K562 (cell line): Measurements from ENCODE around the gene IPPK. TPM values are rescaled to one million over a fixed set of nuclear protein-coding genes. Genes with fewer than 3 reads are reported as not detected.

Experiments
- ATAC-seq: fragments of 200-7000 bp; cut with Tn5 transposase; 3 replicates; pipeline ENCODE4 v1.9.1; 2020; ENCODE audit warnings: moderate library complexity
- BruUV-seq: library from RNA; stranded (reverse); fragments of 400-500 nt; replicated peaks from 2 replicates; lab custom pipeline; 2021; lab: Mats Ljungman, UMichigan
- CTCF ChIA-PET: fragments of 300-600 bp; formaldehyde crosslinking; extraction: SDS; loops from one replicate; lab custom pipeline; 2021; ENCODE audit warnings: low intra/inter-chr PET ratio; lab: Yijun Ruan, JAX
- POLR2A ChIA-PET: fragments of 300-600, 350-650 bp; sonication (Branson Sonifier 250); formaldehyde crosslinking; extraction: SDS; loops from one replicate; lab custom pipeline; 2021; ENCODE audit warnings: antibody characterized with exemption, inconsistent platforms; lab: Yijun Ruan, JAX
- DNase-seq, 4 experiments: peaks; one replicate each; pipeline versions ENCODE4 v3.0.0 to v3.0.0-alpha.2; 2011 to 2018; ENCODE audit warnings: low spot score in 3 of 4, mixed read lengths in 3 of 4; ENCODE audit errors: extremely low read depth in 1 of 4
- FAIRE-seq: peaks from 2 replicates; lab custom pipeline; 2011; peaks lifted over from hg19 to GRCh38; lab: Jason Lieb, UNC
- H2AFZ ChIP-seq: 2 replicates; pipeline ENCODE4 v1.6.0; 2011; ENCODE audit warnings: low read depth, low read length, control low read depth, inconsistent platforms
- H3K27ac ChIP-seq: fragments of 200-600 bp; 3 replicates; pipeline ENCODE4 v1.8.0; 2011; ENCODE audit warnings: low read depth, mild to moderate bottlenecking, control low read depth, inconsistent platforms, low read length, moderate library complexity, mixed read lengths; ENCODE audit errors: extremely low read depth
- H3K27me3 ChIP-seq, 2 experiments: fragments of 300-600 bp in 1 of 2; 2 replicates in 1 of 2; 3 replicates in 1 of 2; pipeline versions ENCODE4 v1.6.0 to v1.8.0; 2011; ENCODE audit warnings: inconsistent platforms in 2 of 2, low read length in 2 of 2, mild to moderate bottlenecking in 1 of 2, mixed read lengths in 1 of 2, moderate library complexity in 1 of 2; ENCODE audit not compliant: control insufficient read depth in 2 of 2, insufficient read depth in 2 of 2
- H3K36me3 ChIP-seq: fragments of 300-600 bp; 3 replicates; pipeline ENCODE4 v1.8.0; 2011; ENCODE audit warnings: mild to moderate bottlenecking, low read length, inconsistent platforms; ENCODE audit not compliant: control insufficient read depth, insufficient read depth
- H3K4me1 ChIP-seq, 2 experiments: fragments of 200-600 bp in 1 of 2; replicated peaks in 1 of 2; 2 replicates in 1 of 2; 3 replicates in 1 of 2; pipeline versions ENCODE4 v1.5.1 to v1.8.0; 2011; ENCODE audit warnings: inconsistent platforms in 2 of 2, low read length in 2 of 2, mild to moderate bottlenecking in 1 of 2, mixed read lengths in 1 of 2, moderate library complexity in 1 of 2; ENCODE audit not compliant: control insufficient read depth in 2 of 2, insufficient read depth in 2 of 2
- H3K4me2 ChIP-seq: 2 replicates; pipeline ENCODE4 v1.6.1; 2011; ENCODE audit warnings: low read length, control low read depth, inconsistent platforms, mixed read lengths; ENCODE audit not compliant: insufficient read depth
- H3K4me3 ChIP-seq: fragments of 200-600 bp; sonication (generic), shearing (Covaris generic); 2 replicates; pipeline ENCODE4 v1.5.1; 2016; ENCODE audit warnings: control low read depth, inconsistent platforms
- H3K79me2 ChIP-seq: fragments of 200-600 bp; 3 replicates; pipeline ENCODE4 v1.8.0; 2011; ENCODE audit warnings: low read length, inconsistent platforms; ENCODE audit not compliant: control insufficient read depth, insufficient read depth
- H3K9ac ChIP-seq, 2 experiments: 2 replicates each; pipeline versions ENCODE4 v1.6.0 to v1.6.1; 2011; ENCODE audit warnings: low read depth in 2 of 2, low read length in 2 of 2, control low read depth in 1 of 2, inconsistent platforms in 1 of 2, mild to moderate bottlenecking in 1 of 2, mixed read lengths in 1 of 2; ENCODE audit not compliant: insufficient read depth in 1 of 2
- H3K9me1 ChIP-seq: one replicate; pipeline ENCODE4 v1.6.0; 2011; ENCODE audit warnings: inconsistent platforms, mild to moderate bottlenecking, low read length, moderate library complexity; ENCODE audit not compliant: control insufficient read depth, insufficient read depth
- H3K9me3 ChIP-seq: replicated peaks from 2 replicates; pipeline ENCODE4 v1.5.1; 2011; ENCODE audit warnings: low read depth, low read length, inconsistent platforms; ENCODE audit not compliant: control insufficient read depth, insufficient read depth
- H4K20me1 ChIP-seq: replicated peaks from 2 replicates; pipeline ENCODE4 v1.6.1; 2011; ENCODE audit warnings: low read length, inconsistent platforms, mixed read lengths; ENCODE audit not compliant: control insufficient read depth, insufficient read depth
- BACH1 ChIP-seq: fragments of 200-800 bp; sonication (Bioruptor generic); IDR thresholded peaks from 2 replicates; pipeline ENCODE4 v1.6.1; 2016; ENCODE audit warnings: missing genetic modification characterization, missing compliant biosample characterization
- CBFA2T2 ChIP-seq: fragments of 450-650 bp; conservative IDR thresholded peaks from 2 replicates; pipeline ENCODE4 v1.6.1; 2017; ENCODE audit warnings: mild to moderate bottlenecking
- CGGBP1 ChIP-seq: fragments of 250-450 bp; sonication (Bioruptor Pico); IDR thresholded peaks from 2 replicates; pipeline ENCODE4 v1.9.0; 2021; ENCODE audit warnings: mild to moderate bottlenecking
- ESRRA ChIP-seq: fragments of 450-650 bp; IDR thresholded peaks from 2 replicates; pipeline ENCODE4 v1.6.1; 2014; ENCODE audit warnings: low read depth, mild to moderate bottlenecking, moderate library complexity, borderline replicate concordance
- HMBOX1 ChIP-seq: sonication (generic); IDR thresholded peaks from 2 replicates; pipeline ENCODE4 v1.6.1; 2016
- HNRNPUL1 ChIP-seq: fragments of 200-400 bp; formaldehyde crosslinking; IDR thresholded peaks from 2 replicates; pipeline ENCODE4 v1.6.1; 2017; ENCODE audit warnings: low read length
- OTX1 ChIP-seq: fragments of 450-650 bp; formaldehyde crosslinking; IDR thresholded peaks from 2 replicates; pipeline ENCODE4 v1.4.0; 2022; ENCODE audit warnings: mild to moderate bottlenecking
- RBM25 ChIP-seq: fragments of 200-400 bp; formaldehyde crosslinking; IDR thresholded peaks from 2 replicates; pipeline ENCODE4 v1.6.1; 2018; ENCODE audit warnings: low read length, low read depth, moderate library complexity; ENCODE audit not compliant: severe bottlenecking
- SMAD1 ChIP-seq: fragments of 150-350 bp; IDR thresholded peaks from 2 replicates; pipeline ENCODE4 v1.6.1; 2014; ENCODE audit warnings: low read length, low read depth; ENCODE audit not compliant: partially characterized antibody
- SRSF7 ChIP-seq: fragments of 200-400 bp; formaldehyde crosslinking; optimal IDR thresholded peaks from 2 replicates; pipeline ENCODE3; 2017; ENCODE audit warnings: mild to moderate bottlenecking, low read depth, low read length
- TAF9B ChIP-seq: fragments of 450-650 bp; IDR thresholded peaks from 2 replicates; pipeline ENCODE4 v1.6.1; 2018; ENCODE audit warnings: mild to moderate bottlenecking; ENCODE audit not compliant: partially characterized antibody
- ZNF444 ChIP-seq: fragments of 250-450 bp; sonication (Bioruptor Pico); IDR thresholded peaks from 2 replicates; pipeline ENCODE4 v1.4.0; 2020; ENCODE audit warnings: mild to moderate bottlenecking, moderate library complexity
- ZNF512 ChIP-seq: IDR thresholded peaks from 2 replicates; pipeline ENCODE4 v1.6.1; 2016; ENCODE audit warnings: missing genetic modification characterization, missing compliant biosample characterization
- ZNF707 ChIP-seq: fragments of 250-450 bp; sonication (Bioruptor Pico); conservative IDR thresholded peaks from 2 replicates; pipeline ENCODE4 v1.8.0; 2022; ENCODE audit warnings: inconsistent platforms, mild to moderate bottlenecking, moderate library complexity
- ZNF76 ChIP-seq: fragments of 250-450 bp; sonication (Bioruptor Pico); IDR thresholded peaks from 2 replicates; pipeline ENCODE4 v1.4.0; 2020; ENCODE audit warnings: mild to moderate bottlenecking, moderate library complexity, borderline replicate concordance
- ZZZ3 ChIP-seq: fragments of 450-650 bp; IDR thresholded peaks from 2 replicates; pipeline ENCODE4 v1.6.1; 2016; ENCODE audit warnings: antibody characterized with exemption, mild to moderate bottlenecking, moderate library complexity
- WGBS: fragments of 100-300 bp; shearing (Covaris generic); methylation state at CpG from one replicate; pipeline ENCODE4 v1.1.6; 2016; ENCODE audit warnings: low coverage, mixed read lengths; ENCODE audit not compliant: insufficient coverage; ENCODE audit errors: missing lambda C conversion rate; 5-methylcytosine and 5-hydroxymethylcytosine counted together
- in situ Hi-C: fragments of 300-500 bp; cut with MboI; formaldehyde crosslinking; loops from 4 replicates; pipeline ENCODE4 v1.15.0; 2018; ENCODE audit warnings: inconsistent platforms, mixed read lengths
- intact Hi-C: fragments of 100-400 bp; cut with micrococcal nuclease; formaldehyde crosslinking; loops from 2 replicates; pipeline ENCODE4 v1.14.2; 2022
- polyA plus RNA-seq, 8 experiments: library from polyadenylated mRNA; depleted of rRNA in 4 of 8; stranded (reverse) in 5 of 8; unstranded in 3 of 8; fragments of >200 nt; fragmentation: Nextera tagmentation in 2 of 8; fragmentation: Illumina TruSeq in 1 of 8; extraction: Ambion mirVana in 2 of 8; extraction: Trizol in 1 of 8; gene quantifications; 2 replicates each; pipeline versions ENCODE4 v1.2.1 to v1.2.3, GENCODE V29; 2011 to 2014; ENCODE audit warnings: inconsistent platforms in 1 of 8, missing spikeins in 1 of 8
- total RNA-seq, 7 experiments: library from RNA; depleted of rRNA in 6 of 7; stranded (reverse); fragments of >200 nt in 6 of 7; fragmentation: Illumina TruSeq in 2 of 7; extraction: Trizol in 2 of 7; gene quantifications; 2 replicates each; pipeline versions ENCODE4 v1.2.1 to v1.2.3, GENCODE V29; 2011 to 2021; ENCODE audit warnings: low replicate concordance in 1 of 7
- TF ChIP-seq, protein P1 (sequence below): fragments of 250-450 bp; sonication (Bioruptor Pico); IDR thresholded peaks from 2 replicates; pipeline ENCODE4 v1.4.0; 2020; ENCODE audit warnings: mild to moderate bottlenecking, moderate library complexity

The IPPK gene
- total and polyA plus RNA-seq, 9 of the 15 experiments (the other 6 are each of a cell fraction or from before 2014, with no cell fraction given): 3.1 to 22.2 (median 11.2) TPM

GRCh38 chr9:92589923-92590322 lies 80.0 kb downstream of the IPPK start (continued):
- TF ChIP-seq, protein P1, sequence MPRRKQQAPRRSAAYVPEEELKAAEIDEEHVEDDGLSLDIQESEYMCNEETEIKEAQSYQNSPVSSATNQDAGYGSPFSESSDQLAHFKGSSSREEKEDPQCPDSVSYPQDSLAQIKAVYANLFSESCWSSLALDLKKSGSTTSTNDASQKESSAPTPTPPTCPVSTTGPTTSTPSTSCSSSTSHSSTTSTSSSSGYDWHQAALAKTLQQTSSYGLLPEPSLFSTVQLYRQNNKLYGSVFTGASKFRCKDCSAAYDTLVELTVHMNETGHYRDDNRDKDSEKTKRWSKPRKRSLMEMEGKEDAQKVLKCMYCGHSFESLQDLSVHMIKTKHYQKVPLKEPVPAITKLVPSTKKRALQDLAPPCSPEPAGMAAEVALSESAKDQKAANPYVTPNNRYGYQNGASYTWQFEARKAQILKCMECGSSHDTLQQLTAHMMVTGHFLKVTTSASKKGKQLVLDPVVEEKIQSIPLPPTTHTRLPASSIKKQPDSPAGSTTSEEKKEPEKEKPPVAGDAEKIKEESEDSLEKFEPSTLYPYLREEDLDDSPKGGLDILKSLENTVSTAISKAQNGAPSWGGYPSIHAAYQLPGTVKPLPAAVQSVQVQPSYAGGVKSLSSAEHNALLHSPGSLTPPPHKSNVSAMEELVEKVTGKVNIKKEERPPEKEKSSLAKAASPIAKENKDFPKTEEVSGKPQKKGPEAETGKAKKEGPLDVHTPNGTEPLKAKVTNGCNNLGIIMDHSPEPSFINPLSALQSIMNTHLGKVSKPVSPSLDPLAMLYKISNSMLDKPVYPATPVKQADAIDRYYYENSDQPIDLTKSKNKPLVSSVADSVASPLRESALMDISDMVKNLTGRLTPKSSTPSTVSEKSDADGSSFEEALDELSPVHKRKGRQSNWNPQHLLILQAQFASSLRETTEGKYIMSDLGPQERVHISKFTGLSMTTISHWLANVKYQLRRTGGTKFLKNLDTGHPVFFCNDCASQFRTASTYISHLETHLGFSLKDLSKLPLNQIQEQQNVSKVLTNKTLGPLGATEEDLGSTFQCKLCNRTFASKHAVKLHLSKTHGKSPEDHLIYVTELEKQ (CRISPR knock-in tag): no peak
- TF ChIP-seq ZZZ3 (no peak), SRSF7 (no peak), SMAD1 (no peak)
- TF ChIP-seq, all 486 proteins: peak for 0

- H3K27ac ChIP-seq: no peak overlapping the region
- intact Hi-C loops (no loop called here), in situ Hi-C loops (no loop called here)
- no peaks in the 10 kb centered on the region; a peak in 1 of 5 replicates for H3K4me1 ChIP-seq
- H3K79me2 ChIP-seq: no peaks in the 10 kb centered on the region
- no peak overlapping the region for H3K9ac ChIP-seq
- CTCF ChIA-PET: no interaction called here
- H3K4me3 ChIP-seq: no peak overlapping the region
- no peak overlapping the region for H3K4me2 ChIP-seq
- H2AFZ ChIP-seq: no peak overlapping the region
- POLR2A ChIA-PET: no interaction called here
- no peaks in the 10 kb centered on the region for H3K9me3 ChIP-seq
- no peaks in the 10 kb centered on the region for H3K27me3 ChIP-seq
- no TSS peak for BruUV-seq
- H3K9me1 ChIP-seq: no peaks in the 10 kb centered on the region
- ATAC-seq (no peak), DNase-seq (no peak), FAIRE-seq (no peak)
- no peaks in the 10 kb centered on the region for H3K36me3 ChIP-seq
- H4K20me1 ChIP-seq: no peaks in the 10 kb centered on the region
- 5% methylated on average over 1 of the region's 1 CpG for WGBS
- TF ChIP-seq HNRNPUL1 (no peak), ZNF512 (tag) (no peak), OTX1 (CRISPR knock-in tag) (no peak), ESRRA (no peak), ZNF707 (CRISPR knock-in tag) (no peak), ZNF444 (no peak), CGGBP1 (CRISPR knock-in tag) (no peak), BACH1 (tag) (no peak), ZNF76 (no peak), RBM25 (no peak), TAF9B (no peak), CBFA2T2 (no peak), HMBOX1 (no peak)
These were observed 93.8 kb downstream of the IPPK start for GRCh38 chr9:92576175-92576574.
